Renal cortex interstitium (tissue), 11 donors: ENCODE results near the gene FHOD3. TPM values are rescaled to one million over a fixed set of nuclear protein-coding genes. Genes with fewer than 3 reads are reported as not detected.
"Not testable (repeated sequence)": the region's sequence is repeated elsewhere in the genome, so short reads cannot be mapped to it uniquely, and the experiment has no call there.

Experiments
- DNase-seq, 11 donors: peaks; one replicate each; pipeline ENCODE4 v3.0.0-alpha.2; 2013; ENCODE audit warnings: low read depth in 9 of 11, low spot score in 4 of 11; ENCODE audit errors: extremely low read depth in 1 of 11
- polyA plus RNA-seq, 3 donors: library from polyadenylated mRNA; unstranded; fragments of 120-200 nt; gene quantifications; one replicate each; pipeline ENCODE4 v1.2.1, GENCODE V29; 2013; ENCODE audit not compliant: insufficient read length in 3 of 3

FHOD3 gene
- polyA plus RNA-seq, 3 donors = 35.3 to 48.8 (median 40.1) TPM

DNA sequence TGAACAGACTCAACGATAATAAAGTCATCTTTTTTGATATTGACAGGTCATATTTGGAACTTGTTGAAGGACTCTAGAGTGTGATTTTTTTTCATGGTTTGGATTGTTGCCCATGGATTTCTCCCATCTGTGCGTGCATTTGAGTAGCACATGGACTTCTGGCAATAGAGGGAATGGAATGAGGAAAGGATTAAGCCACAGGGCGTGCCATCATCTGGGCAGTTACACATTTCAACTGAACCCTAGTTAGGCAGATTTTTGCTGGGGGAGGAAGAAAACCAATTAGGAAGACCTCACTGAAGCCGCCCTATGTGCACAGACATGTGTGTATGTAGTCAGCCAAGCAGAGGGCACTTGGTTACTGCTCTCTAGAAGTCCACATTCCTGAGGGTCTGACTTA, 458.7 kb downstream of the FHOD3 start:
- DNase-seq = no peak

DNA sequence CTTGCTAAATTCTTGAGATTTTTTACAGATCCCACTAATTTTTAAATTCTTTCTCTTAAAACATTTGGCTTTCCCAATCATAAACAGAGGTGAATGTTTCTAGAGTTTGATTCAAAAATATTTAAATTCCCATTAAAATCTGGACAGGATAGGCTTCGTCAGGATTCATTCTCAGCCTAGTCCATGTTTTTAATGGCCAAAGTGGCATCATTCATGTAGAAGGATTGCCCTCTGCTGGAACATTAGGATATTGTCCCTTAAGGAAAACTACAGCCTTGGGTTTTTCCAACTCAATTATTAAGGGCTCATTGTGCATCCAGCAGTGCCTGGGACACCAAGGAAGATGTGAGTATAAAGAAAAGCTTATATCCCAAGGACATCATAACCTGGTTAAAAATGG, 459.6 kb downstream of the FHOD3 start:
- DNase-seq = peak in 10 of 11 donors; percentile 16 to 59 (median 38)

DNA sequence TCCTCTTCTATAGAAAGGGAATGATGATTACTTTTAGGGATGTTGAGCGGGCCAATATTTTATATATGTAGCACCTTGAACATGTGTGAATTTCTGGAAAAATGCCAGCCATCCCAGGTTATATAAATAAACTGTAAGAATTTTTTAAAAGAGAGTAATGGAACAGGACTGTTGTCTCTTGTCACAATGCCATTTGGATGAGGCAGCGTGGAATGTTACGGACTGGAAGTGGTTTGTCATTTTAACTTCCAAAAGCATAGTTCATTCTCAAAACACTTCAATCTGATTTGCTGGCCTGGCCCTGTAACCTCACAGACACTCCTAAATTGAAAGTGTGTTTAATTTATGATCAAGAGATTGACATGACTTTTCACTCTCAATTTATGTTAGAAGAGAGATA, 460.5 kb downstream of the FHOD3 start:
- DNase-seq = no peak

- DNase-seq = no peak
These were observed 461.1 kb downstream of the FHOD3 start for GRCh38 chr18:36758623-36759022.

GRCh38 chr18:36759167-36759776, 461.8 kb downstream of the FHOD3 start:
- peak in 1 of 11 donors; percentile 22 for DNase-seq

GRCh38 chr18:36760598-36760997, 463.1 kb downstream of the FHOD3 start:
- DNase-seq = no peak

DNA sequence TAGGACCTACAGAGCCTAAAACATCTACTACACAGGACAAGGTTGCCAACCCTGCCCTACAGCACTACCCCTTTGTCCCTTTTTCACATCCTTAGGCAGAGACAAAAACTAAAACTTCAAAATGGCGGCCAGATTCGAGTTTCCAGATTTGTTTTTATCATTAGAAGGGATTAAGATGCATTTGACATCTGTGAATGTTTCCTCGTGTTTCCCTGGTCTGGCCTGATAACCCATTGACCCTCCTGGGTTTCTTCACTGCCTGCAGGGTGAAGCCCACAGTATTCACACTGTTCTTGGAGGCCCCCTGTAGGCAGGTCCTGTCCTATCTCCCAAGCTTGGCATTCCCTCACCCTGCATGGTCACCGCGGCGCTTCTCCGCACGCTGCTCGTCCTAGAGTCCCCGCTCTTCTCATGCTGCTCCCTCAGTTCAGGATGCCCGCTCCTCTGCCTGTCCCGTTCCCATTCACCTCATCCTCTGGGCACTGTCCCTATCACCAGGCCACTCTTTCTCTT, 463.7 kb downstream of the FHOD3 start:
- DNase-seq = no peak

- no peak for DNase-seq
These were observed 464.6 kb downstream of the FHOD3 start for GRCh38 chr18:36762074-36762473.

DNA sequence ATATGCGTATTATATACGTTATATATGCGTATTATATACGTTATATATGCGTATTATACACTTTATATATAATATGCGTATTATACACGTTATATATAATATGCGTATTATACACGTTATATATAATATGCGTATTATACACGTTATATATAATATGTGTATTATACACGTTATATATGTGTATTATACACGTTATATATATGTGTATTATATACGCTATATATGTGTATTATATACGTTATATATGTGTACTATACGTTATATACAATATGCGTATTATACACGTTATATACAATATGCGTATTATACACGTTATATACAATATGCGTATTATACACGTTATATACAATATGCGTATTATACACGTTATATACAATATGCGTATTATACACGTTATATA, 465.5 kb downstream of the FHOD3 start:
- DNase-seq = not testable (repeated sequence)

GRCh38 chr18:36766836-36767235, 469.3 kb downstream of the FHOD3 start:
- no peak for DNase-seq

DNA sequence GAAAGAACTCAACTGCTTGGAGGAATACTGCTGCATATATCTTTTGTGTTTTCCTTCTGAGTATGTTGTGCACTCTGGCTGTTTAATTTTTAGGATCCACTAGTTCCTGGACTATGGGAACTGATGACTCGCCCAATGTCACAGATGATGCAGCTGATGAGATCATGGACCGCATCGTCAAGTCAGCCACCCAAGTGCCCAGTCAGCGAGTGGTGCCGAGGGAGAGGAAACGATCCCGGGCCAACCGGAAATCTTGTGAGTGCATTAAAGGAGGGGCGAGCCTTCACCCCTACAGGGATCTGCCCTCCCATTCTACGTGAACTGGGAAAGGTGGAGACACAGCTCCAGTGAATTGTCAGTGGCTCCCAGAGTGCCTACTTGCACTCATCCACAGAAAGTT, 471.7 kb downstream of the FHOD3 start:
- no peak for DNase-seq

DNA sequence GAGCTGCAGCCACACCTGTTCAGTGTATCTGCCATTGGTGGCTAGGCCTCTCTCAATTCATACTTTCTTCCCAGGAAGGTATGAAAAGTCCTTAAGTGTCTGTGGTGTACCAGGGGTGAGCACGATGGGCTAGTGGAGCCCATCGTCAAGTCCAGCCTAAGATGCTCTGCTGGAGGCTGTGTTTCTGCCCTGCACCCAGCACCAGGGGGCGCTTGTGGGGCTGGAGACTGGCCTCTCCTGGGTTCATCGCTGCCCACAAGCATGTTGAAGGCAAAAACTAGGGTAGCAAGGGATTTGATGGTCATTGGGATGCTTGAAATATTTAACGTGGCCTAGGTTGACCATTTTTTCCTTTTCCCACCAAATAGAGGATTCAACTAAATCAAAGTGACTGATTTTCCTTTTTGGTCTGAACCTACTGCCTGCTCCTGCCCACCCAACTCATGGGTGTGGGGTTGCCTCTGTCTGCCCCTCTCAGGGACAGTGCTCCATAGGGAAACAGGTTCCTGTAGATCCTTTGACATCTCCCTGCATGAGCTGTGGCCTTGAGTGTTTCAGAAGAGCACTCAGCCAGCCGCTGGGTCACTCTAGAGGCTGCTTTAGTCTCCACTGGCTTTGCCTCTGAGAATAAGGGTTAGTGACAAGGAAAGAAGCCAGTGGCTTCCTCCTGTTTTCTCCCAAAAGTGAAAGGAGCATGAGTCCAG, 472.2 kb downstream of the FHOD3 start:
- DNase-seq = no peak

DNA sequence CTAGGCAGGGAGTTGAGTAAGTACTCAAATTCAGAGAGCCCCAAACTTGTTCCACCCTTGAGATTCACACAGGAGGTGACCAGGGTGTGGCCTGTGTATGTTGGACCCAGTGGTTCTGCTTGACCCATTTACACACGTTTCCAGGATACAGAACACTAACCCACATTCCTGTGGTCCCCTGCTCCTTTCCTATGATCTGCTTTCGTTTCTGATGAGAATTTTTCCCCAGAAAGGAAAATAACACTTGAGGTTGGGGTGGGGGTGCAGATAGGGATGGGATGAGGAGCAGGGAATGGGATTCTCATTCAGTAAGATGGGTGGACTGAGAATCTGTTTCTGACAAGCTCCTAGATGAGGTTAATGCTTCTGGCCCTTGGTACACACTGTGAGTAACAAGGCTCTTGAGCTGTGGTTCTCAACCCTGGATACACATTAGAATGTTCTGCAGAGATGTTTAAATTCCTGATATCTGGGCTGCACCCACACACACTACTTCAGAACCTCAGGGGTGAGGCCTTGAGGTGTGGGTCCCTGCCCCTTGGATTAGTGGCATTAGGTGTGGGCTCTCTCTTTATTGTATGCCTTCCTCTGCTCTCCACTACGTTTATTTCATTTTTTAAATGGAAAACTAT, 472.9 kb downstream of the FHOD3 start:
- no peak for DNase-seq

GRCh38 chr18:36771245-36771644, 473.7 kb downstream of the FHOD3 start:
- no peak for DNase-seq

DNA sequence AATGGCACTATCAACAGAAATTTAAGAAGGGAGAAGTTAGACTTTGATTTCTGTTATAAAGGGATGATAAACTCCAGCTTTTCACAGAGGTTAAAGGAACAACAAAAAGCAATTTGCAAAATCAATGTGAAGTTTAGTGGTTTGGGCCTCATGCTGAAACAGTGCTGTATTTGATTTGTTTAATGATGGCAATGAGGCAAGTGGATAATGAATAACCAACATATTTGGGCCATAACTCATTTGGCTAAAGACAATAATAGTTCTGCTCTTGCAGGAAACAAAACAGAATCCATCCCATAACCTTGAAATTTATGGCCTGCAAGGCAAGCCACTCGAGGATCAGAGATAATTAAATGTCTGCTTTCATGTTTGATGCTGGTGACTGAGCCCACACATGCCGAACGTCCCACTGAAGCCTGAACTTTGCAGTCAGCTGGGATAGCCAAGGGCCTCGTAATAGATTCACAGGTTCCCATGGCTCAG, 474.8 kb downstream of the FHOD3 start:
- peak; percentile 25 to 77 (median 58) for DNase-seq

DNA sequence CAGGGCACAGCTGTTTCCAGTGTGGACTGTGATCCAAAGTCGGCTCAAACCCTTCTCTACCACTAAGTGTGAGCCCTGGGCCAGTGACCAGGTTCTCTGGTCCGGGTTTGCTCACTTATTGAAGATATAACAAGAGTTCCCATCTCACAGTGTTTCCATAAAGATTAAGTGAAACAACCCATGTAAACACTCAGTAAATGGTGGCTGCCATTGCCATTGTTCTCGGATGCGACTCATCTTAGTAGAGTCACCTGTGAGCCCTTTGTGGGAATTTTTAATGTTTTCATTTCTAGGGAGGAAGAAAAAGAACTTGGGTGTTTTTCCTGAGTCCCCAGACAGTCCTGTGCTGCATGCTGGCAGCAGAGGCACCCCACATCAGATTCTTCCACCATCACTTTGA, 477.9 kb downstream of the FHOD3 start:
- no peak for DNase-seq

GRCh38 chr18:36776650-36777049, 479.1 kb downstream of the FHOD3 start:
- DNase-seq = no peak

DNA sequence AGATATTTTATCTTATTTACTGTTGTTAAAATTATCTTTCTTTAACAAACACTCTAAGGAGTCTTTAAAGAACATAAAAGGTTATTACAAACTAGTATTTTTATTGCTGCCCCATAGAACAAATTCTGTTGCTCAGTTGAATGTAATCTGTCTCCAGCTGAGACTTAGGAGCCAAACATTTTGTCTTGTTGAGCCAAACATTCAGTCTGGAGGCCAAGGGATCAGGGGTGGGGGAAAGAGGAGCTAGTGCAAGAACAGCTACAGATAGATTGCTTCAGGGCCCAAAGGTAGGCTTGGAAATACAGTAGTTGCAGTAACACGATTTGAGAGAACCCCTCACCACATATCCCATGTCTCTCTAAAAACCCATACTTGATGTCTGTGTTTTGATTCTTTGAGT, 480.1 kb downstream of the FHOD3 start:
- DNase-seq = no peak

DNA sequence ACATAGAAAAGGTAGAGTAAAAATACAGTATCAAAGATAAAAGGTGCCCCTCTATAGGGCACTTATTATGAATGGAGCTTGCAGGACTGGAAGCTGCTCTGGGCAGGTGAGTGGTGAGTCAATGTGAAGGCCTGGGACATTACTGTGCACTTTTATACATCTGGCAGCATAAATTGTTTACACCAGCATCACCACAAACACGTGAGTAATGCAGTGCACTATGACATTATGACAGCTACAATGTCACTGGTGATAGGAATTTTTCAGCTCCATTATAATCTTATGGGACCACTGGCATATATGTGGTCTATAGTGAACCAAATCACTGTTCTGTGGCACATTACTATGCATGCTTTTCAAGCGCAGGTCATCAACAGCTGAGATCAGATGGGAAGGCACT, 483.2 kb downstream of the FHOD3 start:
- DNase-seq = no peak

DNA sequence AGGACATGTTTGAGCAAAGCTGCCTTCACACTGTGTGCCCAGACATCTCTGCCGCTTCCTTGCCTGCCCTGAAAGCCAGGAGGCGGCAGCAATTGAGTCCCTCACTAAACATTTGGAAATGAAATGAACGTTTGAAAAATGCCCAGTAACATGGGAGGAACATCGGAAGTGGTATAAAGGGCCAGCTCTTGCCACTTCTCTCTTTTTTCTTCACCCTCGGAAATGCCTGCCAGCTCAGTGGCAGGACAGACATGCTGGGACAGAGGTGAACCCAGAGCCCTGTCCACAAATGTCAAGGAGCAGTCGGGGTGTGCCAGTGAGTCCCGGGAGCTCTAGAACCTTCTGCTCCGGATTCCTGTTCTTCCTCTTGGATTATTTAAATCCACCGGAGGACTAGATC, 485.2 kb downstream of the FHOD3 start:
- DNase-seq = no peak
